Activated CD4-positive, alpha-beta T cell treated with anti-CD3 and anti-CD28 coated beads, Interleukin-2, amount 50 U/mL, for 24 hours (primary cell): Measurements from ENCODE around the gene TRDN.

Experiments
- DNase-seq, 2 donors: peaks; one replicate each; pipeline ENCODE4 v3.0.0-alpha.2; 2020; ENCODE audit warnings: low read depth in 1 of 2, low spot score in 1 of 2

The TRDN gene

GRCh38 chr6:123417535-123417934, 219.2 kb downstream of the TRDN start:
- no peak for DNase-seq

GRCh38 chr6:123415844-123416468, 220.8 kb downstream of the TRDN start:
- peak in 1 of 2 donors; percentile 24 for DNase-seq

GRCh38 chr6:123404975-123405374, 231.8 kb downstream of the TRDN start:
- no peak for DNase-seq

GRCh38 chr6:123402052-123402451, 234.7 kb downstream of the TRDN start:
- no peak for DNase-seq

- no peak for DNase-seq
Measured at GRCh38 chr6:123398072-123398471, 238.7 kb downstream of the TRDN start.

- no peak for DNase-seq
Measured at GRCh38 chr6:123393331-123393730, 243.4 kb downstream of the TRDN start.

GRCh38 chr6:123383718-123384117, 253.0 kb downstream of the TRDN start:
- DNase-seq = no peak

- DNase-seq = no peak
Measured at GRCh38 chr6:123380257-123380656, 256.5 kb downstream of the TRDN start.

GRCh38 chr6:123372737-123373136, 264.0 kb downstream of the TRDN start:
- DNase-seq = no peak

GRCh38 chr6:123363912-123364311, 272.8 kb downstream of the TRDN start:
- DNase-seq = no peak

- no peak for DNase-seq
Measured at GRCh38 chr6:123360359-123360758, 276.4 kb downstream of the TRDN start.

GRCh38 chr6:123352705-123353104, 284.0 kb downstream of the TRDN start:
- DNase-seq = no peak

GRCh38 chr6:123352279-123352678, 284.5 kb downstream of the TRDN start:
- DNase-seq = no peak

- no peak for DNase-seq
Measured at GRCh38 chr6:123343836-123344235, 292.9 kb downstream of the TRDN start.

GRCh38 chr6:123338394-123338793, 298.4 kb downstream of the TRDN start:
- DNase-seq = no peak

- DNase-seq = no peak
Measured at GRCh38 chr6:123333000-123333756, 303.6 kb downstream of the TRDN start.

GRCh38 chr6:123332070-123332469, 304.7 kb downstream of the TRDN start:
- DNase-seq = no peak

- no peak for DNase-seq
Measured at GRCh38 chr6:123329337-123329736, 307.4 kb downstream of the TRDN start.

GRCh38 chr6:123323452-123324329, 313.1 kb downstream of the TRDN start:
- no peak for DNase-seq

GRCh38 chr6:123321020-123321419, 315.7 kb downstream of the TRDN start:
- no peak for DNase-seq

GRCh38 chr6:123316733-123317323, 319.9 kb downstream of the TRDN start:
- DNase-seq = no peak
